CD14-positive monocyte (primary cell): ENCODE data around the gene BHMT. TPM values are rescaled to one million over a fixed set of nuclear protein-coding genes. Genes with fewer than 3 reads are reported as not detected.

Experiments
- DNase-seq, 3 donors: peaks; one replicate each; pipeline ENCODE4 v3.0.0-alpha.2; 2011 to 2022
- H2AFZ ChIP-seq: 2 replicates; pipeline ENCODE4 v1.6.0; 2012; ENCODE audit warnings: mild to moderate bottlenecking, low read depth, low read length, inconsistent platforms; ENCODE audit not compliant: insufficient read depth, poor library complexity, severe bottlenecking
- H3K27ac ChIP-seq, 2 donors: 1 replicate in 1 of 2; 2 replicates in 1 of 2; pipeline ENCODE4 v1.5.1; 2012 to 2013; ENCODE audit warnings: low read length in 2 of 2, control low read depth in 1 of 2, inconsistent platforms in 1 of 2, low read depth in 1 of 2, mild to moderate bottlenecking in 1 of 2
- H3K27me3 ChIP-seq, 2 donors: one replicate each; pipeline versions ENCODE4 v1.6.0 to v1.6.1; 2011 to 2013; ENCODE audit warnings: low read length in 2 of 2; ENCODE audit not compliant: control insufficient read depth in 2 of 2, insufficient read depth in 2 of 2
- H3K36me3 ChIP-seq, 2 donors: replicated peaks in 1 of 2; 1 replicate in 1 of 2; 2 replicates in 1 of 2; pipeline versions ENCODE4 v1.5.1 to v1.6.1; 2012 to 2013; ENCODE audit warnings: low read length in 2 of 2, control low read depth in 1 of 2, inconsistent platforms in 1 of 2, mild to moderate bottlenecking in 1 of 2; ENCODE audit not compliant: insufficient read depth in 2 of 2, control insufficient read depth in 1 of 2
- H3K4me1 ChIP-seq, 2 donors: 1 replicate in 1 of 2; 2 replicates in 1 of 2; pipeline versions ENCODE4 v1.5.1 to v1.6.1; 2012 to 2013; ENCODE audit warnings: low read length in 2 of 2, control low read depth in 1 of 2, inconsistent platforms in 1 of 2, mild to moderate bottlenecking in 1 of 2, moderate library complexity in 1 of 2; ENCODE audit not compliant: insufficient read depth in 2 of 2, control insufficient read depth in 1 of 2
- H3K4me2 ChIP-seq: replicated peaks from 2 replicates; pipeline ENCODE3; 2012; ENCODE audit warnings: low read length, moderate library complexity, mild to moderate bottlenecking; ENCODE audit not compliant: poor library complexity, severe bottlenecking; ENCODE audit errors: extremely low read depth
- H3K4me3 ChIP-seq, 3 experiments: fragments of 200-600 bp in 1 of 3; sonication (generic) in 1 of 3; replicated peaks in 1 of 3; 1 replicate in 2 of 3; 2 replicates in 1 of 3; pipeline ENCODE4 v1.5.1; 2011 to 2013; ENCODE audit warnings: low read length in 3 of 3, mild to moderate bottlenecking in 3 of 3, control low read depth in 2 of 3, low read depth in 2 of 3, inconsistent platforms in 1 of 3, moderate library complexity in 1 of 3
- H3K79me2 ChIP-seq: 2 replicates; pipeline ENCODE4 v1.6.0; 2012; ENCODE audit warnings: mild to moderate bottlenecking, control low read depth, inconsistent platforms, low read length, moderate library complexity; ENCODE audit not compliant: insufficient read depth
- H3K9ac ChIP-seq: 2 replicates; pipeline ENCODE4 v1.6.0; 2017; ENCODE audit warnings: low read length, mild to moderate bottlenecking; ENCODE audit not compliant: insufficient read depth, poor library complexity, severe bottlenecking
- H3K9me3 ChIP-seq, 2 donors: replicated peaks in 1 of 2; 1 replicate in 1 of 2; 2 replicates in 1 of 2; pipeline versions ENCODE4 v1.5.1 to v1.6.1; 2012 to 2013; ENCODE audit warnings: low read length in 2 of 2, control low read depth in 1 of 2; ENCODE audit not compliant: control insufficient read depth in 1 of 2, insufficient read depth in 1 of 2
- H4K20me1 ChIP-seq: 2 replicates; pipeline ENCODE4 v1.6.0; 2012; ENCODE audit warnings: mild to moderate bottlenecking, low read length, control low read depth, moderate library complexity; ENCODE audit not compliant: insufficient read depth
- H3K27ac Mint-ChIP-seq, 7 donors: one replicate each; pipeline ENCODE4 v1.8.0; 2020; ENCODE audit warnings: mild to moderate bottlenecking in 7 of 7, mixed read lengths in 7 of 7, moderate library complexity in 6 of 7, inconsistent platforms in 2 of 7
- H3K27me3 Mint-ChIP-seq, 3 donors: one replicate each; pipeline ENCODE4 v1.8.0; 2021 to 2022; ENCODE audit warnings: low read depth in 3 of 3, mild to moderate bottlenecking in 3 of 3, mixed read lengths in 3 of 3, moderate library complexity in 3 of 3, inconsistent platforms in 1 of 3
- H3K36me3 Mint-ChIP-seq, 2 donors: one replicate each; pipeline ENCODE4 v1.8.0; 2020; ENCODE audit warnings: mixed read lengths in 2 of 2, inconsistent platforms in 1 of 2, mild to moderate bottlenecking in 1 of 2
- H3K4me1 Mint-ChIP-seq: one replicate; pipeline ENCODE4 v1.8.0; 2020; ENCODE audit warnings: mild to moderate bottlenecking, mixed read lengths
- H3K4me3 Mint-ChIP-seq, 2 donors: one replicate each; pipeline ENCODE4 v1.8.0; 2020; ENCODE audit warnings: mild to moderate bottlenecking in 2 of 2, mixed read lengths in 2 of 2, moderate library complexity in 1 of 2
- H3K9me3 Mint-ChIP-seq, 7 donors: one replicate each; pipeline ENCODE4 v1.8.0; 2020 to 2022; ENCODE audit warnings: mixed read lengths in 7 of 7, mild to moderate bottlenecking in 6 of 7, moderate library complexity in 6 of 7, inconsistent platforms in 2 of 7
- CTCF ChIP-seq: fragments of 200-600 bp; IDR thresholded peaks from one replicate; pipeline ENCODE4 v1.8.0; 2022; ENCODE audit warnings: antibody characterized with exemption, mild to moderate bottlenecking
- WGBS: methylation state at CpG from one replicate; pipeline ENCODE4 v1.1.5; 2013; ENCODE audit warnings: missing lambda C conversion rate; ENCODE audit not compliant: insufficient coverage; 5-methylcytosine and 5-hydroxymethylcytosine counted together
- intact Hi-C, 2 donors: fragments of 100-400 bp; cut with micrococcal nuclease; formaldehyde crosslinking; loops; one replicate each; pipeline versions ENCODE4 v1.15.0 to v1.15.1; 2023
- polyA plus RNA-seq, 3 donors: library from polyadenylated mRNA; depleted of rRNA in 1 of 3; unstranded in 2 of 3; stranded (reverse) in 1 of 3; fragments of 300-500 nt in 2 of 3; fragments of >200 nt in 1 of 3; fragmentation: Illumina TruSeq in 2 of 3; gene quantifications; 1 replicate in 2 of 3; 2 replicates in 1 of 3; pipeline ENCODE4 v1.2.3, GENCODE V29; 2012 to 2021

Gene BHMT
- polyA plus RNA-seq, 3 donors, result not detected

- Histone ChIP-seq H2AFZ (no peak overlapping the region), H3K27ac (no peak overlapping the region), H3K4me2 (no peak overlapping the region), H3K9ac (no peak overlapping the region), H4K20me1 (no peaks in the 10 kb centered on the region), H3K79me2 (no peaks in the 10 kb centered on the region), H3K9me3 (peaks cover 0 to 4% of the 10 kb centered on the region in 2 donors), H3K36me3 (no peaks in the 10 kb centered on the region), H3K4me1 (peaks cover 3 to 10% of the 10 kb centered on the region in 2 donors), H3K4me3 (no peak overlapping the region), H3K27me3 (no peaks in the 10 kb centered on the region)
- Mint-ChIP-seq H3K4me3 (no peak overlapping the region), H3K27me3 (peaks cover 2 to 8% (median 2%) of the 10 kb centered on the region in 3 donors), H3K9me3 (peaks cover 4 to 8% (median 6%) of the 10 kb centered on the region in 7 donors), H3K4me1 (peaks cover 11% of the 10 kb centered on the region), H3K27ac (peak overlapping the region in 1 of 7 donors; percentile 18), H3K36me3 (no peaks in the 10 kb centered on the region)
- TF ChIP-seq CTCF, result no peak
- 94% methylated on average over 3 of the region's 5 CpGs for WGBS
- intact Hi-C loops, result no loop called here
- DNase-seq, result no peak
These were observed 24.4 kb downstream of the BHMT start for GRCh38 chr5:79135790-79136553.

GRCh38 chr5:79136618-79137017 is 25.0 kb downstream of the BHMT start:
- Histone ChIP-seq H3K27me3 (no peaks in the 10 kb centered on the region), H3K4me2 (no peak overlapping the region), H3K27ac (no peak overlapping the region), H3K9me3 (peaks cover 0 to 4% of the 10 kb centered on the region in 2 donors), H2AFZ (no peak overlapping the region), H3K36me3 (no peaks in the 10 kb centered on the region), H3K4me3 (no peak overlapping the region), H3K4me1 (peaks cover 3 to 10% of the 10 kb centered on the region in 2 donors), H3K9ac (no peak overlapping the region), H4K20me1 (no peaks in the 10 kb centered on the region), H3K79me2 (no peaks in the 10 kb centered on the region)
- no peak for DNase-seq
- Mint-ChIP-seq H3K36me3 (no peaks in the 10 kb centered on the region), H3K27ac (peak overlapping the region in 1 of 7 donors; percentile 18), H3K9me3 (peaks cover 4 to 11% (median 8%) of the 10 kb centered on the region in 7 donors), H3K4me3 (no peak overlapping the region), H3K27me3 (peaks cover 2 to 6% (median 2%) of the 10 kb centered on the region in 3 donors), H3K4me1 (peaks cover 11% of the 10 kb centered on the region)
- intact Hi-C loops, result no loop called here
- no peak for TF ChIP-seq CTCF
- no CpG with 5 or more reads among the region's 2 CpGs for WGBS
